ENCODE data around the gene LSR.

The LSR gene

GRCh38 chr19:35288331-35288730 is 39.5 kb downstream of the LSR start:
- Mint-ChIP-seq H3K36me3 (no peaks in the 10 kb centered on the region), H3K9me3 (no peaks in the 10 kb centered on the region), H3K4me3 (no peak overlapping the region), H3K27ac (no peak overlapping the region), H3K4me1 (peaks cover 15% of the 10 kb centered on the region), H3K27me3 (no peaks in the 10 kb centered on the region)
- DNase-seq (ENCODE audit: low spot score in 2 of 2) (no peak), ATAC-seq (ENCODE audit: low read depth) (no peak)

DNA sequence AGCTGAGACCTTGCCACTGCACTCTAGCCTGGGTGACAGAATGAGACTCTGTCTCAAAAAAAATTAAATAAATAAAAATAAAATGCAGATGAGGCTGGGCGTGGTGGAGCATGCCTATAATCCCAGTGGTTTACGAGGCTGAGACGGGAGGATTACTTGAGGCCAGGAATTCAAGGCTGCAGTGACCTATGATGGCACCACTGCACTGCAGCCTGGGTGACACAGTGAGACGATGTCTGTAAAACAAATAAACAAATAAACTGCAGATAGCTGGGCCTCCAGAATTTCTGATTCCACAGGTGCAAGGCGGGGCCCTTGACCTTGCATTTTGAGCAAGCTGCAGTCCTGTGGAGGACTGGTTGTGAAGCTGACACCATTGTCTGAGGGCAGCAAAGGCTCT is 40.1 kb downstream of the LSR start:
- DNase-seq (ENCODE audit: low spot score in 2 of 2) (no peak), ATAC-seq (ENCODE audit: low read depth) (no peak)
- no peak overlapping the region for H3K27ac Mint-ChIP-seq
- no peaks in the 10 kb centered on the region for H3K27me3 Mint-ChIP-seq
- H3K9me3 Mint-ChIP-seq: no peaks in the 10 kb centered on the region
- no peaks in the 10 kb centered on the region for H3K36me3 Mint-ChIP-seq
- no peak overlapping the region for H3K4me3 Mint-ChIP-seq
- peaks cover 13% of the 10 kb centered on the region for H3K4me1 Mint-ChIP-seq

DNA sequence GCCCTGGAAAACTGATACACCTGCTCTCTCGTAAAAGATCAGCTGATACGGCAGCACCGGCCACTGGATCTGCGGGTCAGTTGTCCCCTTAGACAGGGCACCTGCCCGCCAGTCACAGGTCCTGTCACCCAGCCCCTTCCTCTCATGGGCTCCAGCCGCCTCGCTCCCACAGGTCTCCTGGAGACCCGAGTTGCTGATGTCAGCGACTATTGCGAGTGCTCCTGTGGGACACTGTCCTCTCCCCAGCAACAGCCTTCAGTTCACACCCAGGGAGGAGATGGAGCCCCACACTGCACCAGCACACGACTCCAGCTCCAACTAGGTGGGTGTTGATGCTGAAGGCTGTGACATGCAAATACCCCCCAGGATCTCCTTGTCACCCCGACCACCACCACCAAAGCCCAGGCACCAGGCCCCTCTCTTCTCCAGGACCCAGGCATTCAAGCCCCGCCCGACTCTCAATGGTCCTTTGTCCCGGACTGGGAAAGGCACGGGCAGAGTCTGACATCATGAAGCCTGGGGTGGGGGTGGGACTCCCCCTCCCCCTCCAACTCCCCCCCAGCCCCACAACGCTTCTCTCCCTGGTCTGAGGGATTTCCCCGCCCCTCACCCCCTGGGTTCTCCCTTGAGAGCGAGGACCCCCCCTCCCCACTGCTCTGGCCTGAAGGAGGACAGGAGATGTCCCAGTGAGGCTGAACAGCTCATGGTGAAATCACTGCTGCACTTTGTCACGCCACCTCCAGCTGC is 41.8 kb downstream of the LSR start:
- H3K36me3 Mint-ChIP-seq: no peaks in the 10 kb centered on the region
- no peaks in the 10 kb centered on the region for H3K9me3 Mint-ChIP-seq
- no peak for DNase-seq (ENCODE audit: low spot score in 2 of 2)
- H3K4me3 Mint-ChIP-seq: no peak overlapping the region
- ATAC-seq (ENCODE audit: low read depth): no peak
- H3K4me1 Mint-ChIP-seq: peaks cover 17% of the 10 kb centered on the region
- peaks cover 2% of the 10 kb centered on the region for H3K27me3 Mint-ChIP-seq
- no peak overlapping the region for H3K27ac Mint-ChIP-seq

DNA sequence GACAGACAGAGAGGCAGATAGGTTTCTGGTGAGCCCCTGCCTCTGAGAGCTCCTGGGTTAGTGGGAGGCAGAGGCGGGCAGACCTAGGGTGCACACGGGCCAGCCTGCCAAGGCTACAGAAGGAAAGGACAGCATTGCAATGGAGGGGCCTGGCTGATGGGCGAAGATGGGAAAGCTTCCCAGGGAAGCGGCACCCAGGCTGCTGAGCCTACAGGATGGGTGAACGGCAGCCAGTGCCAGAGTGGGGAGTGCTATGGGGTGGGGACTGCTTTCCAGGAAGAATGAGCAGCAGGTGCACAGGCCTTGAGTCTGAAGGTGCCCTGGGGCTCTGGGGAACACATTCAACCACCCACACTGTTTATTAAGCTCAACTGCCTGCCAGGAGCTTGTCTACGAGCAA is 42.5 kb downstream of the LSR start:
- no peak for DNase-seq (ENCODE audit: low spot score in 2 of 2)
- Mint-ChIP-seq H3K4me1 (peaks cover 22% of the 10 kb centered on the region), H3K4me3 (no peak overlapping the region), H3K36me3 (no peaks in the 10 kb centered on the region), H3K9me3 (no peaks in the 10 kb centered on the region), H3K27me3 (peaks cover 2% of the 10 kb centered on the region), H3K27ac (no peak overlapping the region)
- no peak for ATAC-seq (ENCODE audit: low read depth)

DNA sequence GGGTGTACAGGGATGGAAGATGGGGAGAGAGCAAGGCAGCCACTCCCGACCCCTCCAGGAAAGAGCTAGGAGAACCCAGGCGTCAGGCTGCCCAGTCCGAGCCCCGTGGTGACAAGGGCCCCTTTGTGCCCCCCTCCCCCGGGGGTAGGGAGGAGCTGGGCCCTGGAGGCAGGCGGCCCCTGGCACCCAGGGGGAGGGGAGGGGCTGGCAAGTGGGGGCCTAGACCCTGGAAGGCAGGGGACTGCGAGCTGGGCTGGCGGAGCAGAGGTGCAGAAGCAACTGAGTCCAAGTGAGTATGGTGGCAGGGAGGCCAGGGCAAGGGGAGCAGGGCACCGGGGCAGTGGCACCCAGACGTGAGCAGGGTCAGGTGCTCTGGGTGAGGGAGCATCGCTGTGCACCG is 43.1 kb downstream of the LSR start, which contains the start of gene MAG:
TSS of gene MAG (plus strand) at position 246 of the 400 bp plus-strand sequence. CDS start 3,248 bp downstream, outside the sequence.
- Mint-ChIP-seq H3K4me1 (peaks cover 22% of the 10 kb centered on the region), H3K4me3 (no peak within 1 kb of the TSS), H3K9me3 (no peaks in the 10 kb centered on the region), H3K36me3 (no peaks in the 10 kb centered on the region), H3K27ac (no peak within 1 kb of the TSS), H3K27me3 (peaks cover 2% of the 10 kb centered on the region)
- ATAC-seq (ENCODE audit: low read depth): no peak
- no peak for DNase-seq (ENCODE audit: low spot score in 2 of 2)

DNA sequence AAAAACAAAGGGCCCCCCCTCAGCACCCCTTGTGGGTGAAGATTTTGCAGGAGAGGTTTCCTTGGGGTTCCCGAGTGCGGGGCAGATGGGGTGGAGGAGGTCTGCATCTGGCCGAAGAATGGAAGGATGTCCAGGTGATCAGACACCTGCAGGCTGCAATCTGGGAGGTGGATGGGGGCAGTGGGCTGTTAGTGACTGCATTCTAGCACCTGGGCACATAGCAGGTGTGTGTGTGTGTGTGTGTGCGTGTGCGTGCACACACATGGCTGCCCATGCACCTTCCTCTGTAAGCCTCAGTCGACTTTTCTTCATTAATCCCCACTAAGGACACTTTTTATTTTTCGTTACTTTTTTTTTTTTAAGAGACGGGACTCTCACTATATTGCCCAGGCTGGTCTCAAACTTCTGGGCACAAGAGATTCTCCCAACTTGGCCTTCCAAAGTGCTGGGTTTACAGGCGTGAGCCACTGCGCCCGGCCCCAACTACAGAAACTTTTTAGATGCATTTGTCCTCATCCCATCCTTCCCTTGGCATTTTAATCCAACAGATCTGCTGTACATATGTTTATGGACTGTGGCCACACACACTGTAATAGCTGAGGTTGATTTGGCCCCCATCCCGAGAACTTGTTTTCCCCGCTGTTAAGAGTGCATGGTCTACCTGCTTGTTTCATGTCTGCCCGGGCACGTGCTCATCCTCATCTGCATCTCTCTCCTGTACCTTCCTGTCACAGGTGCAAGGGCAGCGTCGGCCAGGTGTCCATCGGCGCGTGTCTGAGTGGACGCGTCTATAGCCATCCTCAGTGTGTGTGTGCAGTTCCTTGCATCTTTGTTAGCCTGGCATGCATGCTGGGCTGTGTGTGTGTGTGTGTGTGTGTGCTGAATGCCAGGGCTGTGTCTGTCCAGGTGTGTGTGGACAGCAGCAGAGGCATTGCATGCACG is 43.9 kb downstream of the LSR start:
- Mint-ChIP-seq H3K4me3 (no peak overlapping the region), H3K27ac (no peak overlapping the region), H3K27me3 (peaks cover 2% of the 10 kb centered on the region), H3K36me3 (no peaks in the 10 kb centered on the region), H3K4me1 (peaks cover 19% of the 10 kb centered on the region), H3K9me3 (no peaks in the 10 kb centered on the region)
- ATAC-seq (ENCODE audit: low read depth): no peak
- no peak for DNase-seq (ENCODE audit: low spot score in 2 of 2)

DNA sequence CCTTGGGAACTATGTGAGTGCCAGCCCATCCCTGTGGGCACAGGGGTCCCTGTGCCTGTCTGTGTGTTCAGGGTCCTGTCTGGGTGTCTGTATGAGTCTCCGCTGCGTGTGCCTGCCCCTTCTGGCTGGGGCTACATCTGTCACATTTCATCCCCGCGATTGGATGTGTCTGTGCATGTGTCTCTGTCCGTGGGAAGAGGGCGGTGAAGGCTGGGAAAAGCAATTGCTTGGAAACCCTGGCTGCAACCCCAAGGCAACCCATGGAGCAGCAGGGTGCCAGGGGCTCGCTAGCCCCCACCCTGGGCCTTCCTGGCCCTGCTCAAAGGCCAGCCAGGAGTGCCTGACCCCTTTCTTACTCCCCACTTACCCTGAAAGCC is 44.5 kb downstream of the LSR start:
- H3K36me3 Mint-ChIP-seq: no peaks in the 10 kb centered on the region
- H3K27ac Mint-ChIP-seq: no peak overlapping the region
- no peak for ATAC-seq (ENCODE audit: low read depth)
- no peaks in the 10 kb centered on the region for H3K9me3 Mint-ChIP-seq
- no peak overlapping the region for H3K4me3 Mint-ChIP-seq
- DNase-seq (ENCODE audit: low spot score in 2 of 2): no peak
- H3K27me3 Mint-ChIP-seq: peaks cover 2% of the 10 kb centered on the region
- H3K4me1 Mint-ChIP-seq: peaks cover 19% of the 10 kb centered on the region

- peaks cover 19% of the 10 kb centered on the region for H3K4me1 Mint-ChIP-seq
- no peaks in the 10 kb centered on the region for H3K36me3 Mint-ChIP-seq
- no peaks in the 10 kb centered on the region for H3K9me3 Mint-ChIP-seq
- H3K27me3 Mint-ChIP-seq: peaks cover 2% of the 10 kb centered on the region
- DNase-seq (ENCODE audit: low spot score in 2 of 2) (no peak), ATAC-seq (ENCODE audit: low read depth) (no peak)
- H3K4me3 Mint-ChIP-seq: no peak overlapping the region
- no peak overlapping the region for H3K27ac Mint-ChIP-seq
Observed at GRCh38 chr19:35293808-35294207, 45.0 kb downstream of the LSR start.

GRCh38 chr19:35294328-35294727 is 45.5 kb downstream of the LSR start:
- Mint-ChIP-seq H3K4me1 (peaks cover 19% of the 10 kb centered on the region), H3K9me3 (no peaks in the 10 kb centered on the region), H3K4me3 (no peak overlapping the region), H3K36me3 (no peaks in the 10 kb centered on the region), H3K27ac (no peak overlapping the region), H3K27me3 (peaks cover 2% of the 10 kb centered on the region)
- no peak for DNase-seq (ENCODE audit: low spot score in 2 of 2)
- no peak for ATAC-seq (ENCODE audit: low read depth)

DNA sequence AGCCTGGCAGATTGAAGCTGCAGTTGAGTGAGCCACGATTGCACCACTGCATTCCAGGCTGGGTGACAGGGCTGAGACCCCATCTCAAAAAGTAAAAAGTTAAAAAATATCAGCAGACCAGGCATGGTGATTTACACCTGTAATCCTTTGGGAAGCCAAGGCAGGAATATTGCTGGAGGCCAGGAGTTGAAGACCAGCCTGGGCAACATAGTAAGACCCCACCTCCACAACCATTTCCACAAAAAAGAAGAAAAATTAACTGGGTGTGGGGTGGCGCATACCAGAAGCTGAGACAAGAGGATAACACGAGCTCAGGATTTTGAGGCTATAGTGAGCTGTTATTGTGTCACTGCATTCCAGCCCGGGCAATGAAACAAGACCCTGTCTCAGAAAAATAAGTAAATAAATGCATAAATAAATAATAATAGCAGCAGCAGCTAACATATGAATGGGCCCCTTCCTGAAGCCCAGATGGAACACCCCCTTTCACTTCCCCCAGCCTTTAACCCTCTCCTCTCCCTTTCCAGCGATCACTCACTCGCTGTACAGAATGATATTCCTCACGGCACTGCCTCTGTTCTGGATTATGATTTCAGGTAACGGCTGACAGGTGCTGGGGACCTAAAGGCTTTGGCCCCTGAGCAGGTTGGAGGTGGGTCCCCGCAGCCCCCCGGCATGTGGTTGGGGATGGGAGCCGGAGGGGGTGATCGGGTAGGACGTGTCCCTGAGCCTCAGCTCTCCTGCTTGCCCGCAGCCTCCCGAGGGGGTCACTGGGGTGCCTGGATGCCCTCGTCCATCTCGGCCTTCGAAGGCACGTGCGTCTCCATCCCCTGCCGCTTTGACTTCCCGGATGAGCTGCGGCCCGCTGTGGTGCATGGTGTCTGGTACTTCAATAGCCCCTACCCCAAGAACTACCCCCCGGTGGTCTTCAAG is 46.3 kb downstream of the LSR start:
- no peaks in the 10 kb centered on the region for H3K9me3 Mint-ChIP-seq
- H3K36me3 Mint-ChIP-seq: no peaks in the 10 kb centered on the region
- DNase-seq (ENCODE audit: low spot score in 2 of 2): no peak
- H3K4me1 Mint-ChIP-seq: peaks cover 19% of the 10 kb centered on the region
- H3K4me3 Mint-ChIP-seq: peak overlapping the region; percentile 12
- H3K27me3 Mint-ChIP-seq: peaks cover 2% of the 10 kb centered on the region
- H3K27ac Mint-ChIP-seq: no peak overlapping the region
- no peak for ATAC-seq (ENCODE audit: low read depth)

DNA sequence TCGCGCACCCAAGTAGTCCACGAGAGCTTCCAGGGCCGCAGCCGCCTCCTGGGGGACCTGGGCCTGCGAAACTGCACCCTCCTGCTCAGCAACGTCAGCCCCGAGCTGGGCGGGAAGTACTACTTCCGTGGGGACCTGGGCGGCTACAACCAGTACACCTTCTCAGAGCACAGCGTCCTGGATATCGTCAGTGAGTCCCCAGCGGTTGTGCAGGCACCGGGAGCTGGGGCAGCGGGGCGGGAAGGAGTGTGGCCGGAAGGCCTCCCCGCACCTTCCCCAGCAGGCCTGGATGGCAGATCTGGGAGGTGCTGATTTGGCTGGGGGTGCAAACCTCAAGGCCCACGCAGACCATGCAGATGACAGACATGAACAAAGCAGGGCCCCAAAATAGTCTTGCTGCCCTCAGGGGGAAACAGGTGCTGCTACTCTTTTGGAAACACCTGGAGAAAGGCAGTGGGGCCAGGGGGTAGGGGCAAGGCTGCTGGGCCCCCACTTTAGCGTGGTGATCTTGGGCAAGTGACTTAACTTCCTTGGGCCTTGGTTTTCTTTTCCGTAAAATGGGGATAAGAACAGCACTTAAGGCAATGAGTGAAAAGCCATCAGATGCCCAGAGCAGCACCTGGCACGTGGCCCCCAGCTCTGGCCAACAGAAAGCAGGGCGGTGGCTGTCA is 47.1 kb downstream of the LSR start:
- no peaks in the 10 kb centered on the region for H3K36me3 Mint-ChIP-seq
- H3K4me1 Mint-ChIP-seq: peaks cover 19% of the 10 kb centered on the region
- peak overlapping the region; percentile 12 for H3K4me3 Mint-ChIP-seq
- ATAC-seq (ENCODE audit: low read depth) (peak; percentile 81), DNase-seq (ENCODE audit: low spot score in 2 of 2) (peak in 1 of 2 donors; percentile 20)
- no peaks in the 10 kb centered on the region for H3K9me3 Mint-ChIP-seq
- peaks cover 2% of the 10 kb centered on the region for H3K27me3 Mint-ChIP-seq
- no peak overlapping the region for H3K27ac Mint-ChIP-seq

- no peaks in the 10 kb centered on the region for H3K36me3 Mint-ChIP-seq
- no peaks in the 10 kb centered on the region for H3K9me3 Mint-ChIP-seq
- H3K4me3 Mint-ChIP-seq: no peak overlapping the region
- ATAC-seq (ENCODE audit: low read depth): peak; percentile 13
- peaks cover 2% of the 10 kb centered on the region for H3K27me3 Mint-ChIP-seq
- H3K27ac Mint-ChIP-seq: no peak overlapping the region
- H3K4me1 Mint-ChIP-seq: peaks cover 13% of the 10 kb centered on the region
- no peak for DNase-seq (ENCODE audit: low spot score in 2 of 2)
Observed at GRCh38 chr19:35296644-35297514, 48.1 kb downstream of the LSR start.

DNA sequence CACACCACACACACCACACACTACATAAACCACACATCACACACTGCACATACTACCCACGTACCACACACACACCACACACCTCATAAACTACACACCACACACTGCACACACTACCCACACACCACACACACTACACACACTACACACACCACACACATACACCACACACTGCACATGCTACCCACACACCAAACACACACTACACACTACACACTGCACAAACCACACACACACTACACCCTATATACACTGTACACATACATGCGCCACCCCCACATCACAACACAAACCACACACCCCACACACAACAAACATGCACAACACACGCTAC is 48.7 kb downstream of the LSR start:
- Mint-ChIP-seq H3K9me3 (no peaks in the 10 kb centered on the region), H3K4me3 (no peak overlapping the region), H3K27me3 (peaks cover 2% of the 10 kb centered on the region), H3K27ac (no peak overlapping the region), H3K36me3 (no peaks in the 10 kb centered on the region), H3K4me1 (peaks cover 13% of the 10 kb centered on the region)
- ATAC-seq (ENCODE audit: low read depth): no peak
- DNase-seq (ENCODE audit: low spot score in 2 of 2): no peak
